GM19035 (cell line): Measurements from ENCODE around the gene IFNA16.
A peak's percentile ranks its signal among the peaks of the same experiment; 100 is the strongest.
"Not testable (repeated sequence)": the region's sequence is repeated elsewhere in the genome, so short reads cannot be mapped to it uniquely, and the experiment has no call there.

Source experiments
- ATAC-seq: cut with Tn5 transposase; IDR thresholded peaks from one replicate; pipeline ENCODE4 v1.9.1; 2021; ENCODE audit not compliant: unreplicated experiment

IFNA16 gene

DNA sequence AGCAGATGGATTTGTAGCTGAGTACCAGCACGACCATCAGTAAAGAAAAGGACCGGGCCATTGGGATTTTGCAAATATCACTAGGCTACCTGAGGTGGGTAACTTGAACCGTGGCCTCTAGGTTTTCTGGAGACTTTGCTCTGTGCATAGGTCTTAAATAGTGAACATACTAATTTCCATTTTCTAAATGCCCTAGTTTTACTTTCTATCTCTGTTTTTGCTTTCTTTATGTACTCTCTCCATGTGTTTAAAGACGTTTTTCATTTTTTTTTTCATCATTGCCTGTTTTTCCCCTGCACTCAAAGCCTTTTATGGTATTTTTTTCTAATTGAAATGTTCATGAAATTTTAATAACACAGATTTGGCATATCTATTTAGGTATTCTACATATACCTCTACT is 15.0 kb downstream of the IFNA16 start, which contains the start of gene IFNA7:
TSS of gene IFNA7 (minus strand) at position 101 of the 400 bp plus-strand sequence. CDS start at position 61, 40 bp downstream.
- ATAC-seq: not testable (repeated sequence)

- ATAC-seq: peak; percentile 93
These were observed 22.0 kb downstream of the IFNA16 start for GRCh38 chr9:21194867-21195776.

GRCh38 chr9:21187487-21187886 is 29.6 kb downstream of the IFNA16 start, which contains the start of gene IFNA4:
IFNA4 (minus strand) TSS chr9:21187587; CDS start chr9:21187531, 56 bp downstream.
- ATAC-seq: not testable (repeated sequence)

DNA sequence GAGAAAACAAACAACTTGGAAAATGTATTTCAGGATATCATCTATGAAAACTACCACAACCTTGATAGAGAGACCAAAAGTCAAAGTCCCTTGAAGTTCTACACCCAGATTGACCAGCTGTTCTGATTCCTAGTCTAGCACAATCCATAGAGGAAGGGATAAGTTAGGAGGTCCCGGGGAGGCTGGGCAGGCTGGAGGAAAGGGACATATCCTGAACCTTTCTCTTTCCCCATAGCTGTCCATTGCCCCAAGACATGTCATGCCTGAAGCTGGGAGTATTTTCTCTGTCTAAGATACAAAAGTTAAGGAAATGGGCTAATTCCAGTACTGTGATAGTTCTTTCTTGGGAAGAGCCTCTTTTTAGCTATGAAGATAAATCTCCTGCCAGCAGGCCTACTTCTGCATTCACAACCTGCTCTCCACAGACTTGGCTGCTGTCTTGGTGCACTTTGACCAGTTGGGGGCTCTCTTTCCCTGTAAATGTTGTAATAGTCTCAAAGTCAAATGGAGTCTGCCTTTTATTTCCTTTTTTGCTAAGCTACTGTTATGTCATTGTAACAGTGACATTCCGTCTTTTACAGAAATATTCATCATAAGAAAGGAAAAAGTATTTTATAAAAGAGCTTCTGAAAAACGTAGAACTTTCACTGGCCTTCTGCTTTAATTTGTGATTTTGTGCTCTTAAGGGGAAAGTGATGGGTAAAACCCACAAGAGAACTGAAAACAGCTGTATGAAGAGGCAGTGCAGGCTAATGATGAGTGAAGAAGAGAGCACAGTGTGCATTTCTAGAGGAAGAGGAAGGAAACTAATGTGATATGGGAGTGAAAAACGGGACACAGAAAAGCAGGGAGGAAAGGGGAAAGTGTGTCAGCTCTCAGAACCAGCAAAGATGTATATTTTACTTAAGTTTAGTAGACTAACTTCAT is 34.0 kb downstream of the IFNA16 start:
- ATAC-seq: peak; percentile 95

DNA sequence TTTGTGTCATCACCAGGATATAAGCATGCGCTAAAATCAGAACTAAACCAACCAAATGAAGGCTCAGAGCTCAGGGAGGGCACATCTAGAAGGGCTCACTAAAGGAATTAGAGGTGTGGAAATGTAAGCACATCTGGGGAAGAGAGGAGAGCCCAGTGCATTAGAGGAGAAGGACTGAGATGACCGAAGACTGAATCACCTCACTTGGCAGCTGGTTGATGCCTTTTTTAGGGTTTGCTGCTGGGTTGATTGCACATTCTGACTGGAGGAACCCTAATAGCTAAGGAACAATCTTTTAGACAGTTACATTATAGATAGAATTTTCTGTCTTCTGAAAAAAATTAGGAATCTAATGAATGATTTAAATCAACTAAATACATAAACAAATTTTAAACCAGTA is 42.4 kb downstream of the IFNA16 start:
- ATAC-seq: no peak

GRCh38 chr9:21172156-21172555 is 45.0 kb downstream of the IFNA16 start:
- no peak for ATAC-seq

GRCh38 chr9:21171351-21171750 is 45.8 kb downstream of the IFNA16 start:
- ATAC-seq: no peak

DNA sequence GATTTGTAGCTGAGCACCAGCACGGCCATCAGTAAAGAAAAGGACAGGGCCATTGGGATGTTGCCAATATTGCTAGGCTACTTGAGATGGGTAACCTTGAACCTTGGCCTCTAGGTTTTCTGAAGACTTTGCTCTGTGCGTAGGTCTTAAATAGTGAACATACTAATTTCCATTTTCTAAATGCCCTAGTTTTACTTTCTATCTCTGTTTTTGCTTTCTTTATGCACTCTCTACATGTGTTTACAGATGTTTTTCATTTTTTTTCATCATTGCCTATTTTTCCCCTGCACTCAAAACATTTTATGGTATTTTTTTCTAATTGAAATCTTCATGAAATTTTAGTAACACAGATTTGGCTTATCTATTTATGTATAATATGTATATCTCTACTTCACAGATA is 50.6 kb downstream of the IFNA16 start, which contains the start of gene IFNA21:
TSS of gene IFNA21 (minus strand) at position 101 of the 400 bp plus-strand sequence. CDS start at position 53, 48 bp downstream.
- not testable (repeated sequence) for ATAC-seq
